HG03095 (cell line): ENCODE data around the gene ETFBKMT.

Source experiments
- ATAC-seq: cut with Tn5 transposase; IDR thresholded peaks from one replicate; pipeline ENCODE4 v1.9.1; 2021; ENCODE audit warnings: moderate library complexity; ENCODE audit not compliant: unreplicated experiment

The ETFBKMT gene

GRCh38 chr12:31659087-31659942, at the start of gene ETFBKMT:
TSS of gene ETFBKMT (plus strand) at chr12:31659688. CDS start at chr12:31661954, 2,266 bp downstream.
- ATAC-seq, result peak; percentile 98

GRCh38 chr12:31612819-31613218, 46.7 kb upstream of the ETFBKMT start:
- no peak for ATAC-seq

- no peak for ATAC-seq
Measured at GRCh38 chr12:31618228-31619025, 41.1 kb upstream of the ETFBKMT start.

- ATAC-seq, result no peak
Measured at GRCh38 chr12:31620311-31620710, 39.2 kb upstream of the ETFBKMT start.

GRCh38 chr12:31622038-31622437, 37.5 kb upstream of the ETFBKMT start:
- ATAC-seq, result no peak

GRCh38 chr12:31626270-31626995, 33.1 kb upstream of the ETFBKMT start:
- no peak for ATAC-seq

GRCh38 chr12:31627456-31628054, 31.9 kb upstream of the ETFBKMT start:
- no peak for ATAC-seq

- ATAC-seq, result no peak
Measured at GRCh38 chr12:31629756-31630732, 29.4 kb upstream of the ETFBKMT start.

GRCh38 chr12:31631023-31631724, 28.3 kb upstream of the ETFBKMT start:
- no peak for ATAC-seq

GRCh38 chr12:31631809-31632208, 27.7 kb upstream of the ETFBKMT start:
- ATAC-seq, result no peak

GRCh38 chr12:31633464-31633863, 26.0 kb upstream of the ETFBKMT start:
- no peak for ATAC-seq

GRCh38 chr12:31634620-31635019, 24.9 kb upstream of the ETFBKMT start:
- ATAC-seq, result no peak

GRCh38 chr12:31641509-31642090, 17.9 kb upstream of the ETFBKMT start:
- ATAC-seq, result no peak

- ATAC-seq, result no peak
Measured at GRCh38 chr12:31644536-31644935, 15.0 kb upstream of the ETFBKMT start.

- ATAC-seq, result no peak
Measured at GRCh38 chr12:31645924-31646323, 13.6 kb upstream of the ETFBKMT start.

GRCh38 chr12:31647086-31647491, 12.4 kb upstream of the ETFBKMT start:
- ATAC-seq, result no peak

GRCh38 chr12:31650918-31651317, 8.6 kb upstream of the ETFBKMT start:
- no peak for ATAC-seq

GRCh38 chr12:31651893-31652521, 7.5 kb upstream of the ETFBKMT start:
- ATAC-seq, result no peak
